GM19395 (cell line): Measurements from ENCODE around the gene PIGT.

ENCODE experiments used
- ATAC-seq: cut with Tn5 transposase; IDR thresholded peaks from one replicate; pipeline ENCODE4 v1.9.1; 2021; ENCODE audit warnings: mild to moderate bottlenecking, moderate library complexity; ENCODE audit not compliant: unreplicated experiment

The PIGT gene

DNA sequence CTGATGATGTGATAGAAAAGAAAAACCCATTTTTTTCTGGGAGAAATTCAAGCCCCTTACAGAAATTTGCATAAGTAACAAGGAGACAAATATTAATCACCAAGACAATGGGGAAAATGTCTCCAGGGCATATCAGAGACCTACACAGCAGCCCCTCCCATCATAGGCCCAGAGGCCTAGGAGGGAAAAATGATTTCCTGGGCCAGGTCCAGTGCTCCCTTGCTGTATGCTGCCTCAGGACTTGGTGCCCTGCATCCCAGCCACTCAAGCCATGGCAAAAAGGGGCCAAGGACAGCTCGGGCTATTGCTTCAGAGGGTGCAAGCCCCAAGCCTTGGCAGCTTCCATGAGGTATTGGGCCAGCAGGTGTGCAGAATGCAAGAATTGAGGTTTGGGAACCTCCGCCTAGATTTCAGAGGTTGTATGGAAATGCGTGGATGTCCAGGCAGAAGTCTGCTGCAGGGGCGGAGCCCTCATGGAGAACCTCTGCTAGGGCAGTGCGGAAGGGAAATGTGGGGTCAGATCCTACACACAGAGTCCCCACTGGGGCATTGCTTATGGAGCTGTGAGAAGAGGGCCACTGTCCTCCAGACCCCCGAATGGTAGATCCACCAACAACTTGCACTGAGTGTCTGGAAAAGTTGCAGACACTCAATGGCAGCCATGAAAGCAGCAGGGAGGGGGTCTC, 15.5 kb upstream of the PIGT start:
- no peak for ATAC-seq

DNA sequence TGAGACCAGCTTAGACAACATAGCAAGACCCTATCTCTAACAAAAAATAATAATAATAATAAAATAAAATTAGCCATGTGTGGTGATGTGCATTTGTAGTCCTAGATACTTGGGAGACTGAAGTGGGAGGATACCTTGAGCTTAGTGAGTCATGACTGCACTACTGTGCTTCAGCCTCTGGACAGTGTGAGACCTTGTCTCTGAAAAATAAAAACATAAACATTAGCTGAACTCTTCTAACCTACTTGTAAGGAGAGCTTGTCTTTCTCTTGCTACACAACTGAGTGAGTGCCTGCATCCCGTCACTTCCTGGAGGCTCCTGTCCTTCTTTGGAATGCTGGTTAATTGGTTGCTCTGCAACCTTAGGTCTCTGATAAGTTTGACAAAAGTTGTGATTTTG, 13.0 kb upstream of the PIGT start:
- ATAC-seq = no peak

DNA sequence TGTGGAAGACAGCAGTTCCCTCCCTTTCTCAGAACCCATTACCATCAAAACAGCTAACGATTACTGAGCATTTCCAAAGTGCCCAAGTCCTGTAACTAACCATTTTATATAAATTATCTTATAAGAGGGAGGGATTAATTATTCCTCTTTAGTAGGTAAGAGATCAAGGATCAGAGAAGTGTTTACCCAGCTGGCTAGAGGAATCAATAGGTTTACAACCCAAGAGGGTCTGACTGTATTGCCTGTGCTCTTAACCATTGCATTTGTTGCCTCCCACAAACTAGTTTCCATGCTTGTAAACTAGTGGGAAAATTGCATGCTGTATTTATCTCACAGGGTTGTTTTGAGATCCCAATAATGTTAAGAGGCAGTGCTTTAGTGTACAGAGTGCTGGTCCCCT, 11.5 kb upstream of the PIGT start:
- no peak for ATAC-seq

DNA sequence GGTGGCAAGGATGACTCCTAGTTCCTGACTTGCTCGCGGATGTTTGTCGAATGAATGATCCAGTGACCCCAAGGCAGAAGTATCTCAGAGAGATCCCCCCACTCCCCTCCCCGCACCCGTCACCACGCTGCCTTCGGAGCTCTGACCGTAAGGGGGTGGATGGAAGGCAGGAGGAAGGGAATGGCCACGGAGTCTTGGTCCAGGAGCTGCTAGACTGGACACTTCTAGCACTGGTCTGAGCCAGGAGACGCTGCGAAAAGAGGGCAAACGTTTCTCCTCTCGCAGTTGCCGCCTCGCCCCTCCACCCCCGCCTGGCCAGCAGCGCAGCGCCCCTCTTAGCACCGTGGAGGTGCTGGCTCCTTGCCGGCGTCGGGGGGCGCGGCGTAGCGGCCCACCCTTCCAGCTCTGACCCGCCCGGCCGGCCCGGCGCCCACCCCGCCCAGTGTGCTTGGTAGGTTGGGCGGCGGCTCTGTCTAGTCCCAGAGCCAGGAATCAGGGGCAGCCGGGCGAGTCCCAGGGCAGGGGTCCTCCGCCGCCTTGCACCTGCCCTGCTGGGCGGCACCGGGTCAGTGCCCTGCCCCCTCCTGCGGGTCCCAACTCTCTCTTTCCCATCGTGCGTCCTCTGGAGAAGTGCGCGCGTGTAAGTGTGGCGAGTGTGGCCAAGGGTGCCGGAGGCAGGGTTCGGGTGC, 10.2 kb upstream of the PIGT start:
- no peak for ATAC-seq

DNA sequence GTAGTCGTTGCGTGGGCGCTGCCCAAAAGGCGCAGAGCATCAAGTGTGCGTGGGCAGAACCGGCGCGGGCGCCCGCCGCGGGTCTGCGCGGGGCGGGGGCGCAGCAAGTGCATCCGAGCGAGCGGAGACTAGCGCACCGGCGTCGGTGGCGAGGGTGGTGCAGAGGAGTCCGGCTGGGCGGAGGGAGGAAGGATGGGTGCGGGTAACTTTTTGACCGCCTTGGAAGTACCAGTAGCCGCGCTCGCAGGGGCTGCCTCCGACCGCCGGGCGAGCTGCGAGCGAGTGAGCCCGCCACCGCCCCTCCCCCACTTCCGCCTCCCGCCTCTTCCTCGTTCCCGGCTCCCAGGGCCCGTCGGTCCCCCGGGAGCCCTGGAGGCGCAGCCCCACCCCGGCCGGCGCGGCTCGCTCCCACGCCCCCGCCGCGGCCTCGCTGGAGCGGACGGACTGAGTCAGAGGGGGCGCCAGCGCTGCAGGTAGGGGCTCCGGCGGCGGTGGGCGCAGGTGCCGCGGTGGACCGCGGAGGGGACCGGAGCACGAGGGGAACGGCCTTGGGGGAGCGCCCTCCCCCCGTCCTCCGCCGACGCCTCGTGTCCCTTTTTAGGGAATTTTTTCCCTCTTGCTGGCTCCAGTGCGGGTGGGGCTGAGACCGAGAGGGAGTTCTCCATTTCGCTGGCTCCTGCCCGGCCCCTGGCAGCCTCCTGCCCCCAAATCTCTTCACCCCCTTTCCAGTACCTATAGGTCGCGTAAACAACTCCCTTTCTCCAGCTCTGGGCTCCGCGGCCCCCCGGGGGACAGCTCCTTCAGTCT, 9.5 kb upstream of the PIGT start:
- no peak for ATAC-seq

DNA sequence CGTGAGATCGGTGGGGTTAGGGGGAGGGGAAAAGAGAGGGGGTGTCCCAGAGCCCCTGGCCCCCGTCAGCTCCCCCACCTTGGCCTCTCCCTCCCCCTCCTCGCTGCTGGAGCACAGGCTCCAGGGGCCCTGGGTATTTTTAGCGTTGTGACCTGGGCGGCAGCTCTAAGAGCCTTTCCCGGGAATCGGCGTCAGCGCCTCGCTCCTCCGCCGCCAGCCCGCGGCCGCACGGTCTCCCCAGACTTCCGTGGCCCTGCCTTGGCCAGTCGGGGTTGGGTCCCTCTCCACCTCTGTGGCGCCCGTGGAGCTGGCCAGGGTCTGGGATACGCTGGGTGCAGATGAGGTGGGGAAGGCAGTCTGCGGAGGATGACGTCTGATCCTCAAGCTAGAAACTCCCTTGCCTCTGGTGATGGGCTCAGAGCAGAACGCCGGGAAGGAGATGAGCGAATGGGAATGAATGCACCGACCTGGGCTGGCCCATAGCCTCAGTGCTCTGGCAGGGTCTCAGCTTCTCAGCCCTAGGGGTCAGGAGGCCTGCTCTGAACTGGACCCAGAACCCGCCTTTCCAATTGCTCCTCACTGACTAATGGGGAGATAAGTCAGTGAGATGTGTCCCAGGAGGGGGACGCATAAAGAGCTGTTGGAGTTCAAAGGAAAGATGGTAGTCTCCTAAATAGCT, 8.7 kb upstream of the PIGT start:
- ATAC-seq = no peak

DNA sequence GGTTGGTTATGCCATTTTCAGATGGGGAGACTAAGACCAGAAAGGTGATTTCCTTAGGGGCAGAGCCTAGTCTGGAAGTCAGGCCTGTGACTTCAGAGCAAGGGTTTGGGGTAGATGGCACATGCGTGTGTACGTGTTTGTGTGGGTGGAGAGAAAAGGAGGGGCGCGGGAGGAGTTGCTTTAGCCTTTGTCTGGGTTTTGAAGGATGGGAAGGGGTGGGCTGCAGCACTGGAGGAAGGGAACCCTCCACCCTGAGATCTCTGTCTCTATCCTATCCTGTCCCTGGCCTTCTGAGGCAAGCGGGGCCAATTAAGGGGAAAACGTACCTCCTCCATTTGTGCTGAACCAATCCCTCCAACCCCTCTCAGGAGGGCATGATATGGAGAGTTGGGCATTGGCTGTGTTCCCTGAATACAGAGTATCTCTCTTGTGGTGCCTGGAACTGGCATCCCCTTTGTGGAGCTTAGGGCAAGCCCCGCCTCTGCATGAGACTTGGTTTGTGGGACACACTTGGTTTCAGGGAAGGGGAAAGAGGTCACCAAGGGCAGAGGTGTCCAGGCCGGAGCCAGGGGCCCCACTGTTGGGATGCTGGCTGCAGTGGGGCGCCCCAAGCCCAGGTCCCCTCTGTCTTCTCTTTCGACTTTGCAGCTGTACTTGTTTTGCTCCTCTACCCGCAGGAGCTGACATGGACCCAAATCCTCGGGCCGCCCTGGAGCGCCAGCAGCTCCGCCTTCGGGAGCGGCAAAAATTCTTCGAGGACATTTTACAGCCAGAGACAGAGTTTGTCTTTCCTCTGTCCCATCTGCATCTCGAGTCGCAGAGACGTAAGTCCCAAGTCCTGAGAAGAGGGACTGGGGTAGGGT, 7.9 kb upstream of the PIGT start, which contains the start of gene DBNDD2:
DBNDD2 (plus strand) TSS at position 507 of the 863 bp plus-strand sequence; CDS start at position 686, 179 bp downstream.
- ATAC-seq = no peak

DNA sequence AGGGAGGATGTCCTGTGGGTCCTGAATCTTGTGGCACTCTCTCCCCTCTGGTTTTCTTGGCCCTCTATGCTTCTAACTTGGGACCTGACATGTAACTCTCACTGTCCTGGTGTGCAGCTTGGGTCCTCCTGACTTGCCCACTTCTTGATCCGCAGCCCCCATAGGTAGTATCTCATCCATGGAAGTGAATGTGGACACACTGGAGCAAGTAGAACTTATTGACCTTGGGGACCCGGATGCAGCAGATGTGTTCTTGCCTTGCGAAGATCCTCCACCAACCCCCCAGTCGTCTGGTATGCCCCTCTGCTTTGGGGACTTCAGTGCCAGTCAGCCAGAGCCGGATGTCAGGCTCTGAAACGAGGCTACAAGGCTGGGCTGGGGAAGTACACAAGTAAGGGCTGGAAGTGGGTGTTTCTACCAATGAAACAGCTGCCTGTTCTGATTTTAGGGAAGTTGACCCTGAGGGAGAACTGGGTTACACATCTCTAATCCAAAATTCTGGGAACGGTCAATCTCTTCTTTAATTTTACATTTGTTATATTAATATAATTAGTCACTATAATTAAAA, 7.2 kb upstream of the PIGT start:
- no peak for ATAC-seq

DNA sequence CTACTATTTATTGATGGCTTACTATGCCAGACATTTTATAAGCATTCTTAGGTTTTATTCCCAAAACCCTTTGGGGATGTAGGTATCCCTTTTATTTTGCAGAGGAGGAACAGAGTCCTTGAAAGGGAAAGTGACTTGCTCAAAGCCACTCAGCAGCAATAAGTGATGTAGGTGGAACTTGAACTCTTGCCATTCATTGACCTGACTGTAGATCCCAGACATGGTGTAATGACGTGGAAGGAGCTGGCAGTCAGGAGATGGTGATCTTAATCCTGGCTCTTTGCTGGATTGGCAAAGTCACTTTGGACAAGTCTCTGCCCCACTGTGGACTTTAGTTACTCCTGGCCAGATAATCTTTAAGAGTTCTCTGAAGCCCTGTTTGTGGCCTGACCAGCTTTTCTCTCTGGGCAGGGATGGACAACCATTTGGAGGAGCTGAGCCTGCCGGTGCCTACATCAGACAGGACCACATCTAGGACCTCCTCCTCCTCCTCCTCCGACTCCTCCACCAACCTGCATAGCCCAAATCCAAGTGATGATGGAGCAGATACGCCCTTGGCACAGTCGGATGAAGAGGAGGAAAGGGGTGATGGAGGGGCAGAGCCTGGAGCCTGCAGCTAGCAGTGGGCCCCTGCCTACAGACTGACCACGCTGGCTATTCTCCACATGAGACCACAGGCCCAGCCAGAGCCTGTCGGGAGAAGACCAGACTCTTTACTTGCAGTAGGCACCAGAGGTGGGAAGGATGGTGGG, 6.2 kb upstream of the PIGT start:
- ATAC-seq = no peak

DNA sequence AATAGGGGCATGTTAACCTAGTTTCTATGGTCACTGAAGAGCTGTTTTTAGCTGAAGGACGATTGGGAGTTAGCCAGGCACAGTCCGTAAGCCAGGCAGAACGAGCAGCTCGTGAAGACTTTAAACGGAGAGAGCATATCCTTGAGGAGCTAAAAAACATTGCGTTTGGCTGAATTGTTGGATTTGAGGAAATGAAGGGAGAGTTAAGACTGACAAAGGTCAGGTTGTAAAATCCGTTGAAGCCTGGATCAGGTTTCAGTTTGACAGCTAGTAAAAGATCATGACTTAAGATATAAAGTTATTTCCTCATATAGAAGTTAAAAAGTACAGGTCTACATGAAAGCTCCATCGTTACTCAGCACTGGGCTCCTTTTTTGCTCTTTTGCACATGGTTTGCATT, 5.1 kb upstream of the PIGT start:
- no peak for ATAC-seq

DNA sequence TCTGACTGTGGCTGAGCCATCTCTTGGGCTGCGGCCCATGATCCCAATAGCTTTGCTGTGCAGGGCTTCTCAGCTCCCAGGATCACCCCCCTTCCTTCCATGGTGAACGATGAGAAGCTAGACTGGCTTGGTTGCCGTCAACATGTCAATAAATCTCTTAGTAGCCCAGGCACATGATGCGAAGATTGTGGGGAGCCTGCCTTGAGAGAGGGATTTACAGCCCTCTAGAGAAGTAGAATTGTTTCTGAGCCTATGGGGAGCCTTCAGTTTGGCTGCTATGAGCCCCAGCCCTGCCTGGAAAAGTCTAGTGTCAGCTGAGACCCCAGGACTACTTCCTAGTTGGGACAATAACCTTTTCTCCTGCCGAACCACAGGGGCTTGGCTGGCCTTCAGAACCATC, 3.3 kb upstream of the PIGT start:
- ATAC-seq = no peak

DNA sequence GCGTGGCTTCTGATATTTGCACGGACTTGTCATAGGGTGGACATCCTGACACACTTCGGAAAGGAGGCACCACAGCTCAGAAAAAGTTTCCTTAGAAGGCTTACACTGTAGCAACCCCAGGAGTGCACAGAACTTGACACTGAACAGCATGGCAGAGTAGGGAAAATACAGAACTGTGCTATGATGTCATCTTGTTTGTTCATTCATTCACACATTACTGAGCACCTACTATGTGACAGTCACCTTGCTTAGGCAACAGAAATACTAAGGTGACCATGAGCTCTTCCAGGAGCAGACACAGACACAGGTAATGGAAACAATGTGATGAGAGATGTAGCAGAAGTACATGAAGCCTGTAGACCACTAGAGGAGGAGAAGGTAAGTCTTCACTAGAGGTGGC, 2.5 kb upstream of the PIGT start:
- no peak for ATAC-seq

DNA sequence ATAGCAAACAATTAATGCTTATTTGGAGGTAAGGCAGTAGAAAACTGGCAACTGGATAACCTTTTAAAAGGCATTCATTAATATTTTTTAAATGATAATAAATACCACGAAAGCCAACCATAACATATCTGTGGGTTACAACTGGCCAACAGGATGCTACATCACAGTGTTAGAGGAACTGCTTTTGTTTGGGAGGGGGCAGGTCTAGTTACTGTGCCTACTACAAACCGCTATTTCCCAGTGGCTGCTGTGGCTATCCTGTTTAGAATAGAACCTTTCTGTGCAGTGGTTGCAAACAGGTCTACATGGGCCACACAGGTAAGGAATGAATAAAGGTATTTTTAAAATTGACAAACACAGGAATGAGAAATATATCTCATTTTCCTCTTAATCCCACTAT, 976 bp downstream of the PIGT start:
- no peak for ATAC-seq

DNA sequence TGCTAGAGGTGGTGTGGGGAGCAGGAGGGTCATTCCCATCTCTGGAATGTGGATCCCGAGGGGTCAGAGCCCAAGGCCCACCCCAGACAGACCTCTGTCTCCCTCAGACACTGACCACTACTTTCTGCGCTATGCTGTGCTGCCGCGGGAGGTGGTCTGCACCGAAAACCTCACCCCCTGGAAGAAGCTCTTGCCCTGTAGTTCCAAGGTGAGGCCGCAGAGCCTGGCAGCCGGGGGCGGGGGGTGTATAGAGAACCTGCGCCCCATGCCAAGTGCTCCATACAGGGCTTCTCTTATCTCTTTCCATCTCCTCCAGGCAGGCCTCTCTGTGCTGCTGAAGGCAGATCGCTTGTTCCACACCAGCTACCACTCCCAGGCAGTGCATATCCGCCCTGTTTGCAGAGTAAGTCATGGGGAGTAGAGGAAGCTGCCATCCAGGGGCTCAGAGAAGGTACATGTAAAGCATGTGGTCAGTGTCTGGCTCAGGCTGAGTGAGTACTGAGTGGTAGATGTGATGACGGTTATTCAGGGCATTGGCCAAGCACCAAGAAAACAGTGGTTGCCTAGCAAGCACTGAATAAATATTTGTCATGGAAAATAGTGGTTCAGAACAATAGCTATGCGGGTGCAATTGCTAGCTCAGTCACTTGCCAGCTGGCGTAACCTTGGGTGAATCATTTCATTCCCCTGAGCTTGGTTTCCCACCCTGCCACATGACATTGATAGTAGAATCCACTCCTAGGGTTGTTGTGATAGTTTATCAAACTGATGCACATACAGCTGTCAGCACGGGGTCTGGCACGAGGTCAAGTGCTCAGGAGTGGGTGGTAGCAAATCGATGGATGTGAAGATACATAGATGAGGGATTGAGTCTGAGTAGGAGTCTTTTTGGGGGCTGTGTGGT, 3.5 kb downstream of the PIGT start:
- ATAC-seq = peak; percentile 56

DNA sequence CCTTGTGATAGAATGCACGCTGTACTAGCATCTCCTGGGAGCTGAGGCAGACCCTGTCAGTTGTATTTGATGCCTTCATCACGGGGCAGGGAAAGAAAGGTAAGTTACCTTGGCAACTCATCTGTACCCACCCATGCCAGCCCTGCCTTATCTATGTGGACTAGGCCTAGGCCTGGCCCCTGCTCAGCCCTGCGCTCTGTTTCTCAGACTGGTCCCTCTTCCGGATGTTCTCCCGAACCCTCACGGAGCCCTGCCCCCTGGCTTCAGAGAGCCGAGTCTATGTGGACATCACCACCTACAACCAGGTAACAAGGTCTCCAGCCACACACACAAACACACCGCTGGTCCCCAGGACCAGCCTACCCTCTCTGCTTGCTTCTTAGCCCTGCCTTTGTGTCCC, 4.2 kb downstream of the PIGT start:
- no peak for ATAC-seq

DNA sequence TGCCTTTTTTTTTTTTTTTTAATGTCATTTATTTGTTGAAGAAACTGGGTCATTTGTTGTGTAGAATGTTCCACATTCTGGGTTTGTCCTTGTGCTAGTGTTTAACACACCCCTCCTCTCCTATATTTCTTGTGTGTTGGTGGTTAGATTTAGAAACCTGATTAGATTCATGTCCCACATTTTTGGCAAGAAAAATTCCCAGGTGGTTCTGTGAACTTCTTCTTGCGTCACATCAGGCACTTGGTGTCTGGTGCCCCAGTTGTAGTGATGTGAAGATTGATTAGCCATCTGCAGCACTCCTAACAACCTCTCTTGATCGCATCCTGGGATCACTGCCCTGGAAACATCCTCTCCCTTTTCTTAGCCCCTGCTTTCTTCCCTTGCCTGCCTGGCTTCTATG, 7.8 kb downstream of the PIGT start:
- ATAC-seq = no peak

DNA sequence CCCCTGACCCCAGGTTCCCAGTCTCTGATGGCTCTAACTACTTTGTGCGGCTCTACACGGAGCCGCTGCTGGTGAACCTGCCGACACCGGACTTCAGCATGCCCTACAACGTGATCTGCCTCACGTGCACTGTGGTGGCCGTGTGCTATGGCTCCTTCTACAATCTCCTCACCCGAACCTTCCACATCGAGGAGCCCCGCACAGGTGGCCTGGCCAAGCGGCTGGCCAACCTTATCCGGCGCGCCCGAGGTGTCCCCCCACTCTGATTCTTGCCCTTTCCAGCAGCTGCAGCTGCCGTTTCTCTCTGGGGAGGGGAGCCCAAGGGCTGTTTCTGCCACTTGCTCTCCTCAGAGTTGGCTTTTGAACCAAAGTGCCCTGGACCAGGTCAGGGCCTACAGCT, 9.6 kb downstream of the PIGT start:
- no peak for ATAC-seq

DNA sequence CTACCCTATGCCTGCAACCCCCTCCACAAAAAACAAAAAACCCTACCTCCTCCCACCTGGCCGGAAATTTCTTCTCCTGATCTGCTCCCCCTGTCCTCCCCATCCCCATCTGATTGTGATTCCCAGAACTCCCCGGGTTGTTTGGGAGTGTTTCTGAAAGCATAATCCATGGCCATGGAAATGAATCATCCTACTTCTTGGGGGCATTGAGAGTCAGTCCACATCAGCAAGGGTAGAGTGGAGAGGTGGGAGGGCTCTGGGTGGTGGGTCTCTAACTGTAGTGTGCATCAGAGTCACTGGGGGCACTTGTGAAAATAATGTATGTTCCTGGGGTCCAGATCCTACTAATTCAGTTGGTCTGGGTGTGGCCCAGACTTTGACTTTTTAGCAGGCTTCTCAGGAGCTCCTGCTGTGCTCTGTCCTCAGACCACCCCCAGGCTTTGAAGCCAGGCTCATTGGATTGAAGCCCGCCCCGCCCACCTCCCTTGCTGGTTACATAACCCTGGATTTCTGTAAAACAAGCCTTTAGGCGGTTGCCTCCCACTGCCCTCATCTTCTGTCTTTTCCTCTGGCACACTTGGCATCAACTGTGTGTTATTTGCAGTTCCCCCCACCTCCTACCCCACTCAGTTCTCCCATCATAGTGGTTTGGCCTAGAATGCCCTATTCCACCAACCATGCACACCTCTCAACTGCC, 10.5 kb downstream of the PIGT start:
- ATAC-seq = no peak
